ENCODE measurements around the gene GARNL3.
A peak's percentile ranks its signal among the peaks of the same experiment; 100 is the strongest.

Gene GARNL3

DNA sequence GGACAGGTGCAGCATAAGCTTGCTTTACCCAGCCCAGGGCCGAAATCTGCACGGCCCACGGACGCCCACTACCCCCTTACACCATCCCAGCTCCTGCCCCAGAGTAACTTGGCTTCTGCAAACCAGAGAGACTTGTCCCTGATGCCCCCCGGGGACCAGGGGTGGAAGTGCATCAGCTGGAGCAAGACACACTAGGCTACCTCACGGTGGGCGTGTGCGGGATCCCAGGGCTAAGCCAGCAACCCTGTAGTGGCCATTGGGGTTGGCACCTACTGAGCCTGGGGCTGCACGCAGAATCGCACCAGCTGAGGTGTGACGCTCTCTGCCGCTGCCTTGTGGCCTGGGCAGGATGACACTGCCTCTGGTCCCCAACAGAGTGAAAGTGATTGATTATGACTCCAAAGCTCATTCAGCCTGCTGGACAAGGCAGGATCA, 153.5 kb downstream of the GARNL3 start:
- Histone ChIP-seq H3K9ac (ENCODE audit: insufficient read length) (no peak overlapping the region), H3K36me3 (ENCODE audit: insufficient read depth, low read length) (no peaks in the 10 kb centered on the region), H3K27ac (no peak overlapping the region), H3K4me3 (no peak overlapping the region), H3K9me3 (ENCODE audit: low read depth, low read length) (no peaks in the 10 kb centered on the region)
- no peak for DNase-seq (ENCODE audit: low read depth, low spot score)
- no peak for TF ChIP-seq EZH2 (IDR thresholded peaks at IDR 0.05)
- no peak for TF ChIP-seq POLR2AphosphoS5 (IDR thresholded peaks at IDR 0.05; ENCODE audit: borderline replicate concordance, low read depth, low read length)
- TF ChIP-seq FOXP2 (optimal IDR thresholded peaks at IDR 0.05; ENCODE audit: control extremely low read depth, extremely low read length, insufficient read depth) = no peak

DNA sequence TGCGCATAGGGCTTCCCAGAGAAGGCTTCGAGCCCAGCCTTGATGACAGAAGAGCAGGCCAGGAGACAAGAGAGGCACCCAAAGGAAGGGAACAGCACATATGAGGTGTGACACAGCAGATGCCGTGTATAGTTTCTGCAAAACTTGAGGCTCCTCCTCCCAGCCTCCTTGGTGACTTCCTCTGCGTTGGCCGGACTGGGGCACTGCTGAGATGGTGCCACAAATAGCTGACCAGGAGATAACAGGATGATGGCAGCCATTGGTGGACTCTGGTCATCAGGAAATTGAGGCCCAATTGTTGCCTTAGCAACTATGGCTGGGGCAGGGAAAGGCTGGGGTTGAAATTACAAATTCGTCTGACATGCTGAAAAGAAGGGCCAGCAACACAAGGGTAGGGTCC, 154.8 kb downstream of the GARNL3 start:
- Histone ChIP-seq H3K4me3 (peak overlapping the region; percentile 54), H3K36me3 (ENCODE audit: insufficient read depth, low read length) (no peaks in the 10 kb centered on the region), H3K9ac (ENCODE audit: insufficient read length) (peak overlapping the region; percentile 47), H3K9me3 (ENCODE audit: low read depth, low read length) (no peaks in the 10 kb centered on the region), H3K27ac (no peak overlapping the region)
- no peak for DNase-seq (ENCODE audit: low read depth, low spot score)
- no peak for TF ChIP-seq POLR2AphosphoS5 (IDR thresholded peaks at IDR 0.05; ENCODE audit: borderline replicate concordance, low read depth, low read length)
- no peak for TF ChIP-seq EZH2 (IDR thresholded peaks at IDR 0.05)
- no peak for TF ChIP-seq FOXP2 (optimal IDR thresholded peaks at IDR 0.05; ENCODE audit: control extremely low read depth, extremely low read length, insufficient read depth)

DNA sequence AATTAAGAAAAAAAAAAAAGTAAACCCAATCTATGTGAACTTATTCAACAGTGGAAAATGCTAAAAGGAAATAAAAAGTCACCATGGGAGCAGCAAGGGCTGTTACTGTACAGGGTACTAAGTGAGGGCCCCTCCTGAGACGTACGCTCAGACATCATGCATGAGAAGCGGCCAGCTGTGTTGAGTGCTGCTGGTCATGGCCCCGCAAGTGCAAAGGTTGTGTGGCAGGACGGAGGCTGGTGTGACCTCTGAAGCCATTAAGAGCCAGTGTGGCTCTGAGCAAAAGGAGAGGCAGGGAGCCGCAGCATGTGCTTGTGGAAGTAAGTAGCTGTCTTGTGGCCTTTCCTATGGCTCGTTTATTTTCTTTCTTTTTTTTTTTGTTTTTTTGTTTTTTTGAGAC, 156.5 kb downstream of the GARNL3 start:
- no peak overlapping the region for H3K27ac ChIP-seq
- no peak overlapping the region for H3K9ac ChIP-seq (ENCODE audit: insufficient read length)
- no peak for TF ChIP-seq FOXP2 (optimal IDR thresholded peaks at IDR 0.05; ENCODE audit: control extremely low read depth, extremely low read length, insufficient read depth)
- TF ChIP-seq POLR2AphosphoS5 (IDR thresholded peaks at IDR 0.05; ENCODE audit: borderline replicate concordance, low read depth, low read length) = no peak
- TF ChIP-seq EZH2 (IDR thresholded peaks at IDR 0.05) = no peak
- no peak for DNase-seq (ENCODE audit: low read depth, low spot score)
- H3K36me3 ChIP-seq (ENCODE audit: insufficient read depth, low read length) = no peaks in the 10 kb centered on the region
- H3K4me3 ChIP-seq = no peak overlapping the region
- H3K9me3 ChIP-seq (ENCODE audit: low read depth, low read length) = no peaks in the 10 kb centered on the region

DNA sequence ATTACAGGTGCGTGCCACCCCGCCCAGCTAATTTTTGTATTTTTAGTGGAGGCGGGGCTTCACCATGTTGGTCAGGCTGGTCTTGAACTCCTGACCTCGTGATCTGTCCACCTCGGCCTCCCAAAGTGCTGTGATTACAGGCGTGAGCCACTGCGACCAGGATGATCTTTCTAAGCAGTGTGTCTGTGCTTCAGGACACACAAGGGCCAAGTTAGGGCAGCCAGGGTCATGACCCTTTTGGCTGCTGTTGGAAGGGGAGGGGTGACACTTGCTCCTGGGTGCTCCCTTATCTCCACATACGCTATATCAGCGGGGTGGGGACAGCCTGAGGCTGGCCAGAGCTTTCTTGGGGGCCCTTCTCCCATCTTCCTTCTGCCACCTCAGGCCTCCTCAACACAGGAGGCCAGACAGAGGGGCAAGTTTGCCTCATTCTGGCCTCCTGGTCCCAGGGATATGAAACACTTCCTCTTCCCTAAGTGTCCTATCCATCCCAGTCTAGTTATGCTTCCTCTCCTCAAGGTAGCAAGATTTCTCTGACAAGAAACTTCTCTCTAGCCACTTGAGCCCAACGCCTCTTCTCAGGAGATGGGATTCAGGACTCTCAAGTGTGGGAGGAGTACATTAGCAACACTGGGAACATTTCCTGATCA, 157.7 kb downstream of the GARNL3 start:
- TF ChIP-seq EZH2 (IDR thresholded peaks at IDR 0.05) = no peak
- TF ChIP-seq POLR2AphosphoS5 (IDR thresholded peaks at IDR 0.05; ENCODE audit: borderline replicate concordance, low read depth, low read length) = no peak
- no peak for TF ChIP-seq FOXP2 (optimal IDR thresholded peaks at IDR 0.05; ENCODE audit: control extremely low read depth, extremely low read length, insufficient read depth)
- H3K9me3 ChIP-seq (ENCODE audit: low read depth, low read length) = no peaks in the 10 kb centered on the region
- H3K4me3 ChIP-seq = no peak overlapping the region; the same call in 1 of the 2 replicates
- H3K9ac ChIP-seq (ENCODE audit: insufficient read length) = no peak overlapping the region
- 0 out of 2 replicates have a peak, but pooled peaks cover 2% of the 10 kb centered on the region for H3K36me3 ChIP-seq (ENCODE audit: insufficient read depth, low read length)
- DNase-seq (ENCODE audit: low read depth, low spot score) = no peak
- H3K27ac ChIP-seq = no peak overlapping the region

DNA sequence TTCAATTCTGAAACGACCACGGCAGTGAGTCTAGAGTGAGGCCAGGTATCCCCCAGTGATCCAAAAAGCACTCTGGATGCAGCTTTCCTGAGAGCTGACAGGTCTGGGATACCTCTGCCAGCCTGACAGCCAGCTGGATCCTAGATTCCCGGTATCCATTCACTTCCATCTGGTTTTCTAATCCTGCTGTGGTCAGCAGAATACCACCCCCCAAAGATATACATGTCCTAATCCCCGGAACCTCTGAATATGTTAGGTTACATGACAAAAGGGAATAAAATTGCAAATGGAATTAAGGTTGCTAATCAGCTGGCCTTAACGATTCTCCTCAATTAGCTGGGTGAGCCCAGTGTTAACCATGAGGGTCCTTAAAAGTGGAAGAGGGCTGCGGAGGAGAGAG, 158.2 kb downstream of the GARNL3 start:
- Histone ChIP-seq H3K9me3 (ENCODE audit: low read depth, low read length) (no peaks in the 10 kb centered on the region), H3K4me3 (peak overlapping the region; percentile 92), H3K36me3 (ENCODE audit: insufficient read depth, low read length) (0 out of 2 replicates have a peak, but pooled peaks cover 2% of the 10 kb centered on the region), H3K27ac (no peak overlapping the region), H3K9ac (ENCODE audit: insufficient read length) (peak overlapping the region; percentile 94)
- TF ChIP-seq EZH2 (IDR thresholded peaks at IDR 0.05) (no peak), POLR2AphosphoS5 (IDR thresholded peaks at IDR 0.05; ENCODE audit: borderline replicate concordance, low read depth, low read length) (no peak), FOXP2 (optimal IDR thresholded peaks at IDR 0.05; ENCODE audit: control extremely low read depth, extremely low read length, insufficient read depth) (no peak)
- no peak for DNase-seq (ENCODE audit: low read depth, low spot score)

DNA sequence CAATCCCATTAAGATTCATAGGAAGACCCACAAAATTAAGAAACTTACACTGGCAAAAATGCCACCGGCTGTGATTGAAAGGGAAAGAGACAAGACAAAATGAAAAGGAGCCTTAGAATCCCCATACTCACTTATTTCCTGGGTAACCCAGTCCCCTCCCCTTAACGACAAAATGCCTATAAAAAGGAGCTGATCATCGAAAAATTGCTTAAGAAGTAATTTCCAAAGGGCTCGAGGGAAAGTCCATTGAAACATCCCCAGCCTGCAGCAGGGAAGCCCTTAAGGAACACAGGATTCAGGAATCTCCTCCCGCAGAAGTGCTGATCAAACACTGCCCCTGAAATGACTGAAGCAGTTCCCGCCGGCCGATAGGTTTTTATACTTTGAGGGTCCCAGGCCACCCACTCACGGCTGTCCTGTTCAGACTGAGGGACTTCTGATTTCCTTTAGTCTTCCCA, 158.9 kb downstream of the GARNL3 start:
- peaks cover 5% of the 10 kb centered on the region for H3K36me3 ChIP-seq (ENCODE audit: insufficient read depth, low read length)
- H3K27ac ChIP-seq = peak overlapping the region; percentile 90
- H3K9me3 ChIP-seq (ENCODE audit: low read depth, low read length) = no peaks in the 10 kb centered on the region
- peak overlapping the region; percentile 94 for H3K9ac ChIP-seq (ENCODE audit: insufficient read length)
- DNase-seq (ENCODE audit: low read depth, low spot score) = no peak
- H3K4me3 ChIP-seq = peak overlapping the region; percentile 92
- TF ChIP-seq EZH2 (IDR thresholded peaks at IDR 0.05) (no peak), FOXP2 (optimal IDR thresholded peaks at IDR 0.05; ENCODE audit: control extremely low read depth, extremely low read length, insufficient read depth) (no peak)

DNA sequence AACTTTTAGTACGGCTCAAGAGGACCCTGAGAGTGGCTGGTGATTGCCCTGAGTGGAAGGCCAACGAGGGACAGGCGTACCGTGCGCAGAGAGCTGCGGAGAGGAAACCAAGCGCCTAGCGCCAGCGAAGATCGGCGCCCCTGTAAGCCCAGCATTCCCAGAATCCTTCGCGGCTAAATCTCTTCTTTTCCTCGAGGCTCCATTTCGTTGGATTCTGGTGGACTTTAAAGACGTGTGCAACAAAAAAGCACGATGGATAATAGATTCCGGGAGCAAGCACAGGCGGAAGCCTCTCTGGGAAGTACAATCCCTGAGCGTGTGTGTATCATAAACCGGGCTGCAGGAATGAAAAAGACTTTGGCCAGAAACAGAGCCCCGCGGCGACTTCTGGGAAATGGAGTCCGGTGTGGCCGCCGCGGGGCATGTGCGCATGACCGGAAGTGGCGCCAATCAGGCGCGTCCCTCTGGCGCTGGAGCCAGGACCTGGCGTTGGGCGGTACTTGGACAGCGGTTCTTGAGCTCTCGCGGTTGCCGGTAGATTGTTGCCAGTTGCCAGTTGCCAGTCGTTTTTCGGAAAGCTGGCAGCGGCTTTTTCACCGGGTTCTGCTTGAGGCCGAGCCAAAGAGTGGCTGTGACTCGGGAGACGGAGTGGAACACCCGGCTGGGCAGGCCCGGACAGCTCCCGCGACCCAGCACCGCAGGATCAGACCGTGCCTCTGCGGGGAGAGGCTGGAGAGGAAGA, 159.5 kb downstream of the GARNL3 start, which contains the start of gene ZNF79:
TSS of gene ZNF79 (plus strand) at position 449 of the 742 bp plus-strand sequence. CDS start 406 bp downstream, outside the sequence.
- no peaks in the 10 kb centered on the region for H3K9me3 ChIP-seq (ENCODE audit: low read depth, low read length)
- DNase-seq (ENCODE audit: low read depth, low spot score) = peak; percentile 64
- peak within 1 kb of the TSS; percentile 94 for H3K9ac ChIP-seq (ENCODE audit: insufficient read length)
- H3K4me3 ChIP-seq = peak within 1 kb of the TSS; percentile 92
- peaks cover 11% of the 10 kb centered on the region for H3K36me3 ChIP-seq (ENCODE audit: insufficient read depth, low read length)
- peak; percentile 75 for TF ChIP-seq POLR2AphosphoS5 (IDR thresholded peaks at IDR 0.05; ENCODE audit: borderline replicate concordance, low read depth, low read length)
- no peak for TF ChIP-seq EZH2 (IDR thresholded peaks at IDR 0.05)
- peak within 1 kb of the TSS; percentile 90 for H3K27ac ChIP-seq

DNA sequence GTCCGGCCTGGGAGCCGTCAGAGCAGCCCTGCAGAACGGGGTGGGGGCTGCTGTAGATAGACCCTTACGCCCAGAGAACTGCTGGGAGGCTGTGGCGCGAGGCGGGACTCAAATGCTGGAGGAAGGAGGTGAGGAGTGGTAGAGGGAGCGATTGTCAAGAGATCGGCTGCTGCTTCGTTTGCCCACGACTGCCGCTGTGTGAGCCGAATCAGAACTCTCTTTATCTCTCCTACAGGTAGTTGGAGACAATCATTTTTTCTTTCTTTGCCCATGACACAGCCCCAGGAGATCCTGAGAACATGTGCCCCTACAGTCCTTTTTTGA, 160.1 kb downstream of the GARNL3 start:
- no peaks in the 10 kb centered on the region for H3K9me3 ChIP-seq (ENCODE audit: low read depth, low read length)
- H3K4me3 ChIP-seq = peak overlapping the region; percentile 92
- TF ChIP-seq EZH2 (IDR thresholded peaks at IDR 0.05) (no peak), FOXP2 (optimal IDR thresholded peaks at IDR 0.05; ENCODE audit: control extremely low read depth, extremely low read length, insufficient read depth) (no peak), POLR2AphosphoS5 (IDR thresholded peaks at IDR 0.05; ENCODE audit: borderline replicate concordance, low read depth, low read length) (no peak)
- H3K9ac ChIP-seq (ENCODE audit: insufficient read length) = peak overlapping the region; percentile 94
- peak overlapping the region; percentile 90 for H3K27ac ChIP-seq
- H3K36me3 ChIP-seq (ENCODE audit: insufficient read depth, low read length) = peaks cover 14% of the 10 kb centered on the region
- DNase-seq (ENCODE audit: low read depth, low spot score) = no peak
